Measurements from ENCODE around the gene CNOT6L. TPM values are rescaled to one million over a fixed set of nuclear protein-coding genes. Genes with fewer than 3 reads are reported as not detected.
A peak's percentile ranks its signal among the peaks of the same experiment; 100 is the strongest.

Gene CNOT6L
- polyA plus RNA-seq, 2 of the 4 experiments (the other 2 are of a cell fraction) = 5.8 to 8.7 TPM

DNA sequence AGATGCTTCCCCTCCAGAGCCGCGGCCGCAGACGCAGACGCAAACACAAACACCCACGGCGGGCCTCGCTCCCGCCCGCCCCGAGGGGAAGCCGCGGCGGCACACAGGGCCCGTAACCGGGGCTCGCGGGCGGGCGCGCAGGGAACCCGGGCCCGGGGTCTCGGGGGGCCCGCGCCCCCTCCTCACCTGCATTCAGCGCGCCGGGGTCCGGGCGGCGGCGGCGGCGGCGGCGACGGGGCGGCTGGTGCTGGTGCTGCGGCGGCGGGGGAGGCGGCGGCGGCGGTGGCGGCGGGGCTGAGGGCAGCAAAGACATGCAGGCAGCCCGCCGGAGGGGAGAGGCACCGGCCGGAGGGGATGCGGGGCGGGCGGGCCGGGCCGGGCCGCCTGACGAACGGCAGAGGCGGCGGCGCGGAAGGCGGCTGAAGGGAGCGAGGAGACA, 255 bp upstream of the CNOT6L start:
- no peak for FAIRE-seq
- ATAC-seq = peak in 1 of 2 experiments; percentile 40; a peak in 4 of 6 replicates
- CTCF ChIA-PET = interaction anchor here (1.0 to 1.4 kb wide), 2 partner anchors 43 to 83 kb away, joined by 3 to 7 read pairs; partner anchors contain the start of gene MRPL1

DNA sequence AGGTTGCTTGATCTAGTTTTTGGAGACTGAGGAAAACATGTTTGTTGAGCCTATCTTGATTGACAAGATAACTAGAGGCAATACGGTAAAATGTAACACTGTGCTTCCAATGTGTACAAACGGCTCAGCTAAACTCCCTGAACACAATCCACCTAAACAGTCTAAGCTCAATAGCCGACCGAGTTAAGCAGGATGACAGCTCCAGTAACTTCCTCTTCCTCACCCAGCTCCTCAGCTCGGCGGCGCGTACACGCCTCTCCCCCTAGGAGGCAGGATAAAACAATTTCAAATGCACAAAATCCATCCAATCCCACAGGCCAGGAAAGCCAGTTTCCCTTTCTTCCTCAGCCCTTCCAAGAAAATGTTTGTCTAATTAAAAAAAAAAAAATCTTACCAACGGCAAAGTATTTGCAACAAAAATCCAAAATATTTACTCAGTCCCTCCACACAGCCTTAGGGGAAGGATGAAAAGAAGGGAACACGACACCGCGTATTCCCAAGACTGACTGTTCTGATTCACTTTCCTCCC, 1.0 kb downstream of the CNOT6L start:
- Histone ChIP-seq H3K9me3 (no peaks in the 10 kb centered on the region), H3K4me1 (peaks cover 16% of the 10 kb centered on the region; the same call in 2 of the 3 replicates), H3K4me3 (peak overlapping the region; percentile 81), H3K4me2 (peak overlapping the region; percentile 76), H3K27ac (peak overlapping the region; percentile 95 to 96)
- ChIA-PET POLR2A (interaction anchor here (0.7 to 1.2 kb wide), 3 partner anchors 35 to 45 kb away, joined by 4 to 8 read pairs (median 8); partner anchors contain the start of gene MRPL1), CTCF (interaction anchor here (0.7 to 1.7 kb wide), 5 partner anchors 17 to 199 kb away, joined by 3 to 6 read pairs (median 3); partner anchors contain the start of gene MRPL1)
- under 1% methylated on average over 13 of the region's 13 CpGs for WGBS (ENCODE audit: missing lambda C conversion rate)
- TF ChIP-seq RAD21 (conservative IDR thresholded peaks at IDR 0.05 in 1 of 2, IDR thresholded peaks at IDR 0.05 in 1 of 2) (peak; percentile 30 to 35; a peak in 1 of 5 replicates), CHD4 (IDR thresholded peaks at IDR 0.05; ENCODE audit: borderline replicate concordance) (no peak), TFCP2L1 (CRISPR knock-in tag; IDR thresholded peaks at IDR 0.05) (no peak)
- TF ChIP-seq, protein P1, sequence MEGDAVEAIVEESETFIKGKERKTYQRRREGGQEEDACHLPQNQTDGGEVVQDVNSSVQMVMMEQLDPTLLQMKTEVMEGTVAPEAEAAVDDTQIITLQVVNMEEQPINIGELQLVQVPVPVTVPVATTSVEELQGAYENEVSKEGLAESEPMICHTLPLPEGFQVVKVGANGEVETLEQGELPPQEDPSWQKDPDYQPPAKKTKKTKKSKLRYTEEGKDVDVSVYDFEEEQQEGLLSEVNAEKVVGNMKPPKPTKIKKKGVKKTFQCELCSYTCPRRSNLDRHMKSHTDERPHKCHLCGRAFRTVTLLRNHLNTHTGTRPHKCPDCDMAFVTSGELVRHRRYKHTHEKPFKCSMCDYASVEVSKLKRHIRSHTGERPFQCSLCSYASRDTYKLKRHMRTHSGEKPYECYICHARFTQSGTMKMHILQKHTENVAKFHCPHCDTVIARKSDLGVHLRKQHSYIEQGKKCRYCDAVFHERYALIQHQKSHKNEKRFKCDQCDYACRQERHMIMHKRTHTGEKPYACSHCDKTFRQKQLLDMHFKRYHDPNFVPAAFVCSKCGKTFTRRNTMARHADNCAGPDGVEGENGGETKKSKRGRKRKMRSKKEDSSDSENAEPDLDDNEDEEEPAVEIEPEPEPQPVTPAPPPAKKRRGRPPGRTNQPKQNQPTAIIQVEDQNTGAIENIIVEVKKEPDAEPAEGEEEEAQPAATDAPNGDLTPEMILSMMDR (IDR thresholded peaks at IDR 0.05) = peak; percentile 28
- peak; percentile 32 for FAIRE-seq
- peak; percentile 72 to 83 for DNase-seq (ENCODE audit: low read depth in 1 of 2, low spot score in 1 of 2)
- ATAC-seq = peak; percentile 68 to 85

More for the DNA sequence above, 255 bp upstream of the CNOT6L start:
- H3K27ac ChIP-seq = peak overlapping the region; percentile 95 to 96
- H3K4me3 ChIP-seq = peak overlapping the region; percentile 81
- no peak for DNase-seq (ENCODE audit: low read depth in 1 of 2, low spot score in 1 of 2)
- TF ChIP-seq NR3C1 (IDR thresholded peaks at IDR 0.05) (no peak), ZC3H11A (IDR thresholded peaks at IDR 0.05) (no peak), ZFP36 (IDR thresholded peaks at IDR 0.05; ENCODE audit: borderline replicate concordance, partially characterized antibody) (no peak), SREBF2 (IDR thresholded peaks at IDR 0.05) (no peak), KDM5A (IDR thresholded peaks at IDR 0.05) (no peak), NFE2L2 (conservative IDR thresholded peaks at IDR 0.05; ENCODE audit: low read length) (no peak), EHF (CRISPR knock-in tag; IDR thresholded peaks at IDR 0.05) (no peak), EHMT2 (IDR thresholded peaks at IDR 0.05; ENCODE audit: low read depth) (no peak), RAD21 (conservative IDR thresholded peaks at IDR 0.05 in 1 of 2, IDR thresholded peaks at IDR 0.05 in 1 of 2) (no peak), FOSB (CRISPR knock-in tag; IDR thresholded peaks at IDR 0.05) (no peak), HDAC2 (IDR thresholded peaks at IDR 0.05) (no peak), ESRRA (IDR thresholded peaks at IDR 0.05; ENCODE audit: borderline replicate concordance, low read length) (no peak), HEYL (CRISPR knock-in tag; IDR thresholded peaks at IDR 0.05) (no peak), JUNB (IDR thresholded peaks at IDR 0.05) (no peak), GATA3 (IDR thresholded peaks at IDR 0.05; ENCODE audit: borderline replicate concordance) (no peak)
- TF ChIP-seq, protein P2, sequence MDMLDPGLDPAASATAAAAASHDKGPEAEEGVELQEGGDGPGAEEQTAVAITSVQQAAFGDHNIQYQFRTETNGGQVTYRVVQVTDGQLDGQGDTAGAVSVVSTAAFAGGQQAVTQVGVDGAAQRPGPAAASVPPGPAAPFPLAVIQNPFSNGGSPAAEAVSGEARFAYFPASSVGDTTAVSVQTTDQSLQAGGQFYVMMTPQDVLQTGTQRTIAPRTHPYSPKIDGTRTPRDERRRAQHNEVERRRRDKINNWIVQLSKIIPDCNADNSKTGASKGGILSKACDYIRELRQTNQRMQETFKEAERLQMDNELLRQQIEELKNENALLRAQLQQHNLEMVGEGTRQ (IDR thresholded peaks at IDR 0.05) = no peak
- TF ChIP-seq, protein P3, sequence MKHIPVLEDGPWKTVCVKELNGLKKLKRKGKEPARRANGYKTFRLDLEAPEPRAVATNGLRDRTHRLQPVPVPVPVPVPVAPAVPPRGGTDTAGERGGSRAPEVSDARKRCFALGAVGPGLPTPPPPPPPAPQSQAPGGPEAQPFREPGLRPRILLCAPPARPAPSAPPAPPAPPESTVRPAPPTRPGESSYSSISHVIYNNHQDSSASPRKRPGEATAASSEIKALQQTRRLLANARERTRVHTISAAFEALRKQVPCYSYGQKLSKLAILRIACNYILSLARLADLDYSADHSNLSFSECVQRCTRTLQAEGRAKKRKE (CRISPR knock-in tag; IDR thresholded peaks at IDR 0.05; ENCODE audit: low read depth) = no peak
- TF ChIP-seq, protein P4, sequence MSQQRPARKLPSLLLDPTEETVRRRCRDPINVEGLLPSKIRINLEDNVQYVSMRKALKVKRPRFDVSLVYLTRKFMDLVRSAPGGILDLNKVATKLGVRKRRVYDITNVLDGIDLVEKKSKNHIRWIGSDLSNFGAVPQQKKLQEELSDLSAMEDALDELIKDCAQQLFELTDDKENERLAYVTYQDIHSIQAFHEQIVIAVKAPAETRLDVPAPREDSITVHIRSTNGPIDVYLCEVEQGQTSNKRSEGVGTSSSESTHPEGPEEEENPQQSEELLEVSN (IDR thresholded peaks at IDR 0.05; ENCODE audit: borderline replicate concordance, low read depth) = no peak
- TF ChIP-seq, protein P5, sequence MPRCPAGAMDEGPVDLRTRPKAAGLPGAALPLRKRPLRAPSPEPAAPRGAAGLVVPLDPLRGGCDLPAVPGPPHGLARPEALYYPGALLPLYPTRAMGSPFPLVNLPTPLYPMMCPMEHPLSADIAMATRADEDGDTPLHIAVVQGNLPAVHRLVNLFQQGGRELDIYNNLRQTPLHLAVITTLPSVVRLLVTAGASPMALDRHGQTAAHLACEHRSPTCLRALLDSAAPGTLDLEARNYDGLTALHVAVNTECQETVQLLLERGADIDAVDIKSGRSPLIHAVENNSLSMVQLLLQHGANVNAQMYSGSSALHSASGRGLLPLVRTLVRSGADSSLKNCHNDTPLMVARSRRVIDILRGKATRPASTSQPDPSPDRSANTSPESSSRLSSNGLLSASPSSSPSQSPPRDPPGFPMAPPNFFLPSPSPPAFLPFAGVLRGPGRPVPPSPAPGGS (IDR thresholded peaks at IDR 0.05) = no peak
- TF ChIP-seq, protein P6, sequence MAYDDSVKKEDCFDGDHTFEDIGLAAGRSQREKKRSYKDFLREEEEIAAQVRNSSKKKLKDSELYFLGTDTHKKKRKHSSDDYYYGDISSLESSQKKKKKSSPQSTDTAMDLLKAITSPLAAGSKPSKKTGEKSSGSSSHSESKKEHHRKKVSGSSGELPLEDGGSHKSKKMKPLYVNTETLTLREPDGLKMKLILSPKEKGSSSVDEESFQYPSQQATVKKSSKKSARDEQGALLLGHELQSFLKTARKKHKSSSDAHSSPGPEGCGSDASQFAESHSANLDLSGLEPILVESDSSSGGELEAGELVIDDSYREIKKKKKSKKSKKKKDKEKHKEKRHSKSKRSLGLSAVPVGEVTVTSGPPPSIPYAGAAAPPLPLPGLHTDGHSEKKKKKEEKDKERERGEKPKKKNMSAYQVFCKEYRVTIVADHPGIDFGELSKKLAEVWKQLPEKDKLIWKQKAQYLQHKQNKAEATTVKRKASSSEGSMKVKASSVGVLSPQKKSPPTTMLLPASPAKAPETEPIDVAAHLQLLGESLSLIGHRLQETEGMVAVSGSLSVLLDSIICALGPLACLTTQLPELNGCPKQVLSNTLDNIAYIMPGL (CRISPR knock-in tag; IDR thresholded peaks at IDR 0.05; ENCODE audit: borderline replicate concordance) = no peak
- H3K9me3 ChIP-seq = no peaks in the 10 kb centered on the region
- no CpG with 5 or more reads among the region's 66 CpGs for WGBS (ENCODE audit: missing lambda C conversion rate)
- H3K4me2 ChIP-seq = peak overlapping the region; percentile 76
- peaks cover 15% of the 10 kb centered on the region; the same call in 2 of the 3 replicates for H3K4me1 ChIP-seq
- POLR2A ChIA-PET = interaction anchor here (2.1 kb wide), 1 partner anchor 43 kb away, joined by 33 read pairs; the partner anchor contains the start of gene MRPL1
